ENCODE data around the gene SLC33A1.

SLC33A1 gene

GRCh38 chr3:155780291-155780690 is 73.9 kb downstream of the SLC33A1 start:
- H2BK5ac ChIP-seq (ENCODE audit: low read length) = no peak overlapping the region
- H2BK12ac ChIP-seq (ENCODE audit: low read length) = no peak overlapping the region
- H4K8ac ChIP-seq (ENCODE audit: low read depth, low read length) = no peak overlapping the region
- H2AK5ac ChIP-seq (ENCODE audit: low read depth, low read length) = no peak overlapping the region
- no peak overlapping the region for H2AFZ ChIP-seq (ENCODE audit: low read length)
- H3K36me3 ChIP-seq (replicated peaks in 1 of 2; ENCODE audit: control insufficient read depth in 2 of 2, insufficient read depth in 2 of 2, low read length in 2 of 2) = peaks cover 0 to 16% of the 10 kb centered on the region in 2 donors
- H2BK120ac ChIP-seq (ENCODE audit: low read depth, low read length) = no peak overlapping the region
- peaks cover 0 to 11% of the 10 kb centered on the region in 2 donors for H3K9me3 ChIP-seq (replicated peaks in 1 of 2; ENCODE audit: control insufficient read depth in 2 of 2, insufficient read depth in 1 of 2, low read depth in 1 of 2, low read length in 2 of 2)
- H3K4ac ChIP-seq (ENCODE audit: low read length) = no peak overlapping the region
- H3K4me3 ChIP-seq (ENCODE audit: low read length in 2 of 2) = no peak overlapping the region
- H3K4me2 ChIP-seq (ENCODE audit: insufficient read depth, low read length, poor library complexity, severe bottlenecking) = no peak overlapping the region
- no peak overlapping the region for H3K18ac ChIP-seq (ENCODE audit: low read length)
- no peak for DNase-seq (ENCODE audit: low spot score)
- no peak overlapping the region for H2BK15ac ChIP-seq (ENCODE audit: low read length)
- H4K91ac ChIP-seq (ENCODE audit: low read depth, low read length, poor library complexity) = no peak overlapping the region
- H3K27me3 ChIP-seq (ENCODE audit: control insufficient read depth in 3 of 3, insufficient read depth in 3 of 3, low read depth in 1 of 3, low read length in 3 of 3) = no peaks in the 10 kb centered on the region
- H3K27ac ChIP-seq (replicated peaks; ENCODE audit: low read length) = no peak overlapping the region
- no peak overlapping the region for H3K23ac ChIP-seq (ENCODE audit: low read depth, low read length, poor library complexity)
- H3K14ac ChIP-seq (ENCODE audit: low read length) = no peak overlapping the region
- H3K9ac ChIP-seq (ENCODE audit: low read depth, low read length, poor library complexity) = no peak overlapping the region
- H3K4me1 ChIP-seq (ENCODE audit: control insufficient read depth in 2 of 2, insufficient read depth in 1 of 2, low read depth in 1 of 2, low read length in 2 of 2) = no peaks in the 10 kb centered on the region
- no peaks in the 10 kb centered on the region for H3K79me1 ChIP-seq (ENCODE audit: low read depth, low read length)

GRCh38 chr3:155778462-155778861 is 75.8 kb downstream of the SLC33A1 start:
- no peak overlapping the region for H3K27ac ChIP-seq (replicated peaks; ENCODE audit: low read length)
- H3K36me3 ChIP-seq (replicated peaks in 1 of 2; ENCODE audit: control insufficient read depth in 2 of 2, insufficient read depth in 2 of 2, low read length in 2 of 2) = peaks cover 0 to 25% of the 10 kb centered on the region in 2 donors
- H3K9ac ChIP-seq (ENCODE audit: low read depth, low read length, poor library complexity) = no peak overlapping the region
- H4K8ac ChIP-seq (ENCODE audit: low read depth, low read length) = no peak overlapping the region
- H3K18ac ChIP-seq (ENCODE audit: low read length) = no peak overlapping the region
- H2BK5ac ChIP-seq (ENCODE audit: low read length) = no peak overlapping the region
- no peak overlapping the region for H3K4me2 ChIP-seq (ENCODE audit: insufficient read depth, low read length, poor library complexity, severe bottlenecking)
- no peak overlapping the region for H2AK5ac ChIP-seq (ENCODE audit: low read depth, low read length)
- H3K9me3 ChIP-seq (replicated peaks in 1 of 2; ENCODE audit: control insufficient read depth in 2 of 2, insufficient read depth in 1 of 2, low read depth in 1 of 2, low read length in 2 of 2) = peaks cover 0 to 11% of the 10 kb centered on the region in 2 donors
- no peak overlapping the region for H4K91ac ChIP-seq (ENCODE audit: low read depth, low read length, poor library complexity)
- H2BK12ac ChIP-seq (ENCODE audit: low read length) = no peak overlapping the region
- no peak overlapping the region for H3K23ac ChIP-seq (ENCODE audit: low read depth, low read length, poor library complexity)
- no peak overlapping the region for H3K4ac ChIP-seq (ENCODE audit: low read length)
- H3K4me3 ChIP-seq (ENCODE audit: low read length in 2 of 2) = no peak overlapping the region
- no peaks in the 10 kb centered on the region for H3K27me3 ChIP-seq (ENCODE audit: control insufficient read depth in 3 of 3, insufficient read depth in 3 of 3, low read depth in 1 of 3, low read length in 3 of 3)
- H3K4me1 ChIP-seq (ENCODE audit: control insufficient read depth in 2 of 2, insufficient read depth in 1 of 2, low read depth in 1 of 2, low read length in 2 of 2) = no peaks in the 10 kb centered on the region
- H2AFZ ChIP-seq (ENCODE audit: low read length) = no peak overlapping the region
- no peak for DNase-seq (ENCODE audit: low spot score)
- H3K79me1 ChIP-seq (ENCODE audit: low read depth, low read length) = no peaks in the 10 kb centered on the region
- no peak overlapping the region for H2BK120ac ChIP-seq (ENCODE audit: low read depth, low read length)
- no peak overlapping the region for H3K14ac ChIP-seq (ENCODE audit: low read length)
- H2BK15ac ChIP-seq (ENCODE audit: low read length) = no peak overlapping the region

- H2AK5ac ChIP-seq (ENCODE audit: low read depth, low read length) = no peak overlapping the region
- no peak overlapping the region for H3K4me3 ChIP-seq (ENCODE audit: low read length in 2 of 2)
- H3K27ac ChIP-seq (replicated peaks; ENCODE audit: low read length) = no peak overlapping the region
- H3K27me3 ChIP-seq (ENCODE audit: control insufficient read depth in 3 of 3, insufficient read depth in 3 of 3, low read depth in 1 of 3, low read length in 3 of 3) = no peaks in the 10 kb centered on the region
- WGBS, 2 donors (ENCODE audit: extremely low coverage in 2 of 2, insufficient read length in 2 of 2, insufficient replicate concordance in 1 of 2) = no CpG with 5 or more reads among the region's 1 CpG
- H3K14ac ChIP-seq (ENCODE audit: low read length) = no peak overlapping the region
- H3K4me2 ChIP-seq (ENCODE audit: insufficient read depth, low read length, poor library complexity, severe bottlenecking) = no peak overlapping the region
- H2BK12ac ChIP-seq (ENCODE audit: low read length) = no peak overlapping the region
- H4K8ac ChIP-seq (ENCODE audit: low read depth, low read length) = no peak overlapping the region
- no peak overlapping the region for H3K9ac ChIP-seq (ENCODE audit: low read depth, low read length, poor library complexity)
- H4K91ac ChIP-seq (ENCODE audit: low read depth, low read length, poor library complexity) = no peak overlapping the region
- no peak overlapping the region for H2BK15ac ChIP-seq (ENCODE audit: low read length)
- no peaks in the 10 kb centered on the region for H3K79me1 ChIP-seq (ENCODE audit: low read depth, low read length)
- peaks cover 4 to 13% of the 10 kb centered on the region in 2 donors for H3K9me3 ChIP-seq (replicated peaks in 1 of 2; ENCODE audit: control insufficient read depth in 2 of 2, insufficient read depth in 1 of 2, low read depth in 1 of 2, low read length in 2 of 2)
- H3K23ac ChIP-seq (ENCODE audit: low read depth, low read length, poor library complexity) = no peak overlapping the region
- DNase-seq (ENCODE audit: low spot score) = no peak
- no peaks in the 10 kb centered on the region for H3K4me1 ChIP-seq (ENCODE audit: control insufficient read depth in 2 of 2, insufficient read depth in 1 of 2, low read depth in 1 of 2, low read length in 2 of 2)
- no peak overlapping the region for H3K4ac ChIP-seq (ENCODE audit: low read length)
- H3K18ac ChIP-seq (ENCODE audit: low read length) = no peak overlapping the region
- H3K36me3 ChIP-seq (replicated peaks in 1 of 2; ENCODE audit: control insufficient read depth in 2 of 2, insufficient read depth in 2 of 2, low read length in 2 of 2) = peaks cover 0 to 26% of the 10 kb centered on the region in 2 donors
- H2AFZ ChIP-seq (ENCODE audit: low read length) = no peak overlapping the region
- H2BK120ac ChIP-seq (ENCODE audit: low read depth, low read length) = no peak overlapping the region
- no peak overlapping the region for H2BK5ac ChIP-seq (ENCODE audit: low read length)
Observed at GRCh38 chr3:155772801-155773200, 81.4 kb downstream of the SLC33A1 start.

GRCh38 chr3:155771126-155771525 is 83.1 kb downstream of the SLC33A1 start:
- no peak overlapping the region for H3K14ac ChIP-seq (ENCODE audit: low read length)
- H2BK12ac ChIP-seq (ENCODE audit: low read length) = no peak overlapping the region
- H2AK5ac ChIP-seq (ENCODE audit: low read depth, low read length) = no peak overlapping the region
- H3K79me1 ChIP-seq (ENCODE audit: low read depth, low read length) = no peaks in the 10 kb centered on the region
- no peak overlapping the region for H4K8ac ChIP-seq (ENCODE audit: low read depth, low read length)
- no peak overlapping the region for H2AFZ ChIP-seq (ENCODE audit: low read length)
- H3K9ac ChIP-seq (ENCODE audit: low read depth, low read length, poor library complexity) = no peak overlapping the region
- H3K36me3 ChIP-seq (replicated peaks in 1 of 2; ENCODE audit: control insufficient read depth in 2 of 2, insufficient read depth in 2 of 2, low read length in 2 of 2) = peaks cover 0 to 27% of the 10 kb centered on the region in 2 donors
- H3K27ac ChIP-seq (replicated peaks; ENCODE audit: low read length) = no peak overlapping the region
- no peak overlapping the region for H4K91ac ChIP-seq (ENCODE audit: low read depth, low read length, poor library complexity)
- H3K4me3 ChIP-seq (ENCODE audit: low read length in 2 of 2) = no peak overlapping the region
- WGBS, 2 donors (ENCODE audit: extremely low coverage in 2 of 2, insufficient read length in 2 of 2, insufficient replicate concordance in 1 of 2) = no CpG with 5 or more reads among the region's 6 CpGs
- H3K4me1 ChIP-seq (ENCODE audit: control insufficient read depth in 2 of 2, insufficient read depth in 1 of 2, low read depth in 1 of 2, low read length in 2 of 2) = no peaks in the 10 kb centered on the region
- DNase-seq (ENCODE audit: low spot score) = no peak
- H3K27me3 ChIP-seq (ENCODE audit: control insufficient read depth in 3 of 3, insufficient read depth in 3 of 3, low read depth in 1 of 3, low read length in 3 of 3) = no peaks in the 10 kb centered on the region
- H3K23ac ChIP-seq (ENCODE audit: low read depth, low read length, poor library complexity) = no peak overlapping the region
- H2BK15ac ChIP-seq (ENCODE audit: low read length) = no peak overlapping the region
- no peak overlapping the region for H2BK5ac ChIP-seq (ENCODE audit: low read length)
- H3K18ac ChIP-seq (ENCODE audit: low read length) = no peak overlapping the region
- H3K4ac ChIP-seq (ENCODE audit: low read length) = no peak overlapping the region
- H3K4me2 ChIP-seq (ENCODE audit: insufficient read depth, low read length, poor library complexity, severe bottlenecking) = no peak overlapping the region
- peaks cover 4 to 13% of the 10 kb centered on the region in 2 donors for H3K9me3 ChIP-seq (replicated peaks in 1 of 2; ENCODE audit: control insufficient read depth in 2 of 2, insufficient read depth in 1 of 2, low read depth in 1 of 2, low read length in 2 of 2)
- no peak overlapping the region for H2BK120ac ChIP-seq (ENCODE audit: low read depth, low read length)
